ENCODE data around the gene WIPI1.
"Not testable (repeated sequence)": the region's sequence is repeated elsewhere in the genome, so short reads cannot be mapped to it uniquely, and the experiment has no call there.

The WIPI1 gene

DNA sequence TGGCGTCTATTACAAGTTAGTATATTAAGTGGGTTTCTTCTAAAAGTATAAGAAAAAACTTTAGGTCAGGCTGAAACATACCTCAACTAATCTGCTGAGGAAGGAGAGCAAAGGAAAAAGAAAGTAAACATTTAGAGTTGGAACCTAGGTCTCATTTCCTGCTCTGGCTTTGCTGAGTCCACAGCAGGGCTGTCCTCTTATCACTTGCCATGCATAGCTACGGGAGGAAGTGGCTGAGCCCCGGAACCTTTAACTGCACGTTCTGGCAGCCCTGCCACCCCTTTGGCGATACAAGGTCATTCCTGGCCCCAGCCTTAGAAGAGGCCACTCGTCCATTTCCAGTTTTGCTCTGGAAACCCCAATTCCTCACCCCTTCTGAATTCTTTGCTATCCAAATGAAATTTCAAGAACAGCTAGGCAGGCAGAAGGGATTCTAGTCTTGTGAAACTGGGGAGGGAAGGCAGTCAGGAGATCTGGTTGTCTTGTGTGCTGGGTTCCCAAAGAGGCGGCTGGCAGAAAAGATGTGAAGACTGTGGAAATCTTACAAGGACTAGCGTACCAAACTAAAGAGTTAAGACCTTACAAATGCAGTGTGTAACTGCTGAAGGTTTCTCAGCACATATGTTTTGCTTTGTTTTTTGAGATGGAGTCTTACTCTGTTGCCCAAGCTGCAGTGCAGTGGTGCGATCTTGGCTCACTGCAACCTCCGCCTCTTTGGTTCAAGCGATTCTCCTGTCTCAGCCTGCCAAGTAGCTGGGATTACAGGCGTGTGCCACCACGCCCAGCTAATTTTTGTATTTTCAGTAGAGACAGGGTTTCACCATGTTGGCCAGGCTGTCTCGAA is 19.1 kb downstream of the WIPI1 start:
- DNase-seq, result no peak

DNA sequence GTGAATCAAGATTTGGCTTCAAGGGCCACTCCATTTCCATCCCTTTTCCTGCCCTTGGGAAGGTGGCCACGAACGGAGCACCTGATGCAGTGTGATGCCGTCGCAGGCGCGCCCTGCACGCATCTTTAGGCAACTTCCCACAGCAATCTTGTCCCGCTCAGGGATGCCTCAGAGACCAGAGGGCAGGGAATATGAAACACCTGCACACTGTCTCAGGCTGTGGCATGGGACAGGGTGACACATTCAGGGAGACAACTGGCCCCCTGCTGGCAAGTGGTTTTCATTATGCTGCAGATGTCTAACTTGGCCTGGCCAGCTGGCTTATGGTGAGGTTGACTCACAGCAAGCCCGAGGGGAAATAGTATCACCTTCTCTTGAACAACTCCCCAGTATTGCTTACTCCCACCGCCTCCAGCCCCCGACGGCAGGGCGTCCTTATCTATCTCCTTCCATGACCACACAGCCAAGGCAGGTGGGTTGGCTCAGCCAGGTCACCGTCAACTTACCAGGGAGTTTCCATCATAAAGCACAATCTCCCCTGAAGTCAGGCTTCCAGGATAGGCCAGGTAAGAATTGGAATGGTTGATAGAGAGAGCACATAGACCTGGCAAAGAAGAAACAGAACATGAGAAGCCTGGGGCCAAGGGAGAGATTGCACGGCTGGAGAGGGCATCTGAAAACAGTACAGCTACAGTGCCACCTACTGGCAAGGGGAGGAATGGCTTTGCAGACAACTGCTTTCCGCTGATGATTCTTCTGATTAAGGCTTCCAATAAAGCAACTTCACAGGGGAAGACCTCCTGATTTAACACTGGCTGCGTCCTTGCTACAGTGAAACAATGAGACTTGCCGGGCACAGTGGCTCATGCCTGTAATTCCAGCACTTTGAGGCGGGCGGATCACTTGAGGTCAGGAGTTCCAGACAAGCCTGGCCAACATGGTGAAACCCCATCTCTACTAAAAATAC is 21.1 kb downstream of the WIPI1 start:
- peak; percentile 82 for DNase-seq

DNA sequence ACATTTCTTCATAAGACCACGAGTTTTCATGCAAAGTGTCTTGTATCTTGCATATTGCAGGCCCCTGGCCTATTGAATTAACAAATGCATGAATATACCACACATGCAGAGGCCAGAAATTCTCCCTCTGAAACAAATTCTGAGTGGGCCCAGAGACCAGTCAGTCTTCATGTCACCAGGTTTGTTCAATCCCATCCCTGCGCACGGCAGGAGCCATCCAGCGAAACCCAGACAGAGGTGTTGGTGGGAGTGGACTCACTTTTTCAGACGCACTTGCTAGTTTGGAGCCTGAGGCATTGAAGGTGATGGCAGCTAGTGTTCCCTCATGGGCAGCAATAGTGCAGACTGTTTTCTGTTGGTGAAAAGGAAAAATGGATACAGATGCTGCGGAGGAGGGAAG is 21.9 kb downstream of the WIPI1 start:
- DNase-seq, result no peak

DNA sequence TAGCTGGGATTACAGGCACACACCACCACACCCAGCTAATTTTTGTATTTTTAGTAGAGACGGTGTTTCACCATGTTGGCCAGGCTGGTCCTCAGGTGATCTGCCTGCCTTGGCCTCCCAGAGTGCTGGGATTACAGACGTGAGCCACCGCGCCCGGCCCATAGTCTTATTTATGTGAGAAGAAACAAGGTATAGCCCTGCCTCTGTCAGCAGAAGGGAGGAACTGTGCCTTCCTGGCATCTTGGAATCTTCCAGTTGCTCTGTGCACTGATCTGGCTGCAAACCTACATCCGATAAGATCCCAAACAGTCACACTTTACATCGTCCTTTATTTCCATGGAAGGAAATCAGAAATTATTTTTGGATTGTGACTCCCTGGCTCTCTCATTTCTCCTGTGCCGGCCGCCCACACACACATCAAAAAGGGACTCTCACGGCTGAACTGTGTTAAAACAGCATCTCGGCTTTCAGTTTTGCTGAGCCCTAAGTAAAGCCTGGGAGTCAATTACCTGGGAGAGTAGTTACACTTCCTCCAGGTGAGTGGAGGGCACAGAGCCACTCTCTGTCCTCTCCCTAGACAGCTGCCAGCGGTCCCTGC is 23.3 kb downstream of the WIPI1 start:
- DNase-seq, result no peak

DNA sequence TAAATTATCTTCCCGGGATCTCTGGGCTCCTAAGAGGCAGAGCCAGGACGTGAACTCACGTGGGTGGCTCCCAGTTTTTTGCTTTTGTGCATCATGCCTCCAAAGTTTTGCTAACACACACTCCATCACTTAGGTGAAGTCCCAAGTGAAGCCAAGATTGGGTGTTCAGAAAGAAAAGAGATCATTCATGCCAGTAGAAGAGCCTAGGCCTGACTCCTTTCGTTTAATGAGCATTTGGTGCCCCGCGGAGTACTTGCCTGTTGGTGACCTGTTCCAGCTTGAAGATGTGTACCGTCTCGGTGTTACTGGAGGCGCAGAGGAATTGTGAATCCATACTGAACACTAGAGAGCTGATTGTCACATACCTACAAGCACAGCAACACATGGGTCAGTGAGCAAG is 24.1 kb downstream of the WIPI1 start:
- DNase-seq, result no peak

DNA sequence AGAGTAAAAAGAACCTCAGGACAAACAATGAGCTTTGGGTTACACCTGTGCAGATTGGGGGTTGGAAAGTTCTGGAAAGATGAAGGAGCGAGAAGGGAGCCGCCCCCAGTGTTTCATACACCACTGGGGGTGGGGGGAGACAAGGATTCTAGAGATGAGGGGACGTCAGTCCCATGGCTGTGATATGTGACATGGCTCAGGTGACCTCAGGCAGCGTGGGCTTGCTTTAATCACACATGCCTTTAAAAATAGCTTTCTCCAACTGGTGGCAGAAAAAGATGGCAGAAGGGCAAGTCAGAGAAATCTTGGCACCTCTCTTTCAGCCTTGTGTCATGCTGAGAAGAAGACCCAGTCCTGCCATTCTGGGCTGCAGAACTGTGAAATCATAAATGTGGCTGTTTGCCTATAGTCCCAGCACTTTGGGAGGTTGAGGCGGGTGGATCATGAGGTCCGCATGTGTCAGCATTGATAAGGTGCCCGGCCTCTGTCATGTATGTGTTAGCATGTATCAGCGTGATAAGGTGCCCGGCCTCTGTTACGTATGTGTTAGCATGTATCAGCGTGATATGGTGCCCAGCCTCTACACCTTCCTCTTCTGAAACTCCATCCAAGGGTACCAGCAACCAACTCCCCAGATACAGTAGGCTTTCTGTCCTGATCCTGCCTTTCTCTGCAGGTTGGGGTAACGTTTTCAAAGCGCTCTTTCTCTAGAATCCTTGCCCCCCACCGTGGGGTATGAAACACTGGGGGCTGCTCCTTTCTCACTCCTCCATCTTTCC is 25.0 kb downstream of the WIPI1 start:
- no peak for DNase-seq

DNA sequence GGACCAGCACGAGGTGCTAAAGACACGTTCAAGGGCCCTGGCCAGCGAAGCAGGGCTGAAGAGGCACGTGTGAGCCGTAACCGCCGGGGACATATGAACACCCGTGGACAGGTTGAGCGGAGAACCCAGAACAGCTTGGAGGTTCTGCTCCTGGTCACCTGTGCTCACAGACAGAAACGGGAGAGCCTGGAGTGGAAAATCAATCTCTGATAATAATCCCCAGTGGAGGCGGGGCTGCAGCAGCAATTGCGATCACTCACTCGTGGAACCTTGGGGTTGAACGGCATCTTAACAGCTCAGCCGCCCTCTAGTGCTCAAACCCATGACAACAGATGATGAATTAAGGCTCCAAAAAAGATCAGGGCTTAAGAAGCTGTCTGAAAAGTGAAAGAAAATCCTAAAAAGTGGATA is 25.6 kb downstream of the WIPI1 start:
- peak; percentile 59 for DNase-seq

DNA sequence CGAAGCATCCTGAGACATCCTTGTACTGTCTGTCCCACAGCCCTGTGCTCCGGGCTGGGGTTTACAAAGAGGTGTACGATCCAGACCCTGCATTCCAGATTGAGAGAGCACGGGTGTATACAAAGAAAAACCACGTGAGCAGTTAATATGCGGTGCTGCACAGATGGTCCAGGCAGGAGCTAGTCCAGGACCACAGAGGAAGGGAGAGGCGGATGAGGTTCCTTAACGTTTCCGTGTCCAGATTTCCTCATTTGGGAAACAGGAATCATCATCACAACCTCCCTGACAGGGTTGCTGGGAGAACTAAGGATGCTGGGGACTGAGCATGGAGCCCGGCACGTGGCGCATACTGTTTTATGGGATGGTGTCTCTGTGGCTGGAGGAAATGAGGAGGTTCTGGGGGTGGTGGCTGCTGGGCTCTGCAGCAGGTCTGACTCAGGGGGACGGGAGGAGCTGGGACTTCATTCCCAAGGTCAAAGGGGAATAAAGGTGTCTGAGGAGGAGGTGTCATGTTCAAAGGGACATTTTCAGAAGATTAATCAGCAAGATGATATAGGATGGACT is 26.2 kb downstream of the WIPI1 start:
- no peak for DNase-seq

DNA sequence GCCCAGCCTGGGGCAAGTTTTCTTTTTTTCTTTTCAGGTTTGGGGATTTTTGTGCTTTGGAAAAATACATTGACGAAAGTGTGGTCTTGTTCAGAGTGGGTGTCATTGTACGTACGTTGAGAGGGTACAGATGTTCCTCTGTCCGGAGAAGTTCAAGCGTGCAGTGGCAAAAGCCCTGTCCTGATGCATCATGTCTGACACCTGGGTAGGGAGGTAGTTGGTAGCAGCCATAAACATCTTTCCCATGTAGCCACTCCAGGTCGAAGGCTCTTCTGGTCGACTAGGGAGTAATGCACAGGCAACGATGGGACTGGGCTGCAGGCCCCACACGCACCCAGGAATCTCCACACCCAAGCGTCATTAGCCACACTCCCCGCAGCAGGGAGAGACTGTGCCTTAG is 27.4 kb downstream of the WIPI1 start:
- DNase-seq, result no peak

DNA sequence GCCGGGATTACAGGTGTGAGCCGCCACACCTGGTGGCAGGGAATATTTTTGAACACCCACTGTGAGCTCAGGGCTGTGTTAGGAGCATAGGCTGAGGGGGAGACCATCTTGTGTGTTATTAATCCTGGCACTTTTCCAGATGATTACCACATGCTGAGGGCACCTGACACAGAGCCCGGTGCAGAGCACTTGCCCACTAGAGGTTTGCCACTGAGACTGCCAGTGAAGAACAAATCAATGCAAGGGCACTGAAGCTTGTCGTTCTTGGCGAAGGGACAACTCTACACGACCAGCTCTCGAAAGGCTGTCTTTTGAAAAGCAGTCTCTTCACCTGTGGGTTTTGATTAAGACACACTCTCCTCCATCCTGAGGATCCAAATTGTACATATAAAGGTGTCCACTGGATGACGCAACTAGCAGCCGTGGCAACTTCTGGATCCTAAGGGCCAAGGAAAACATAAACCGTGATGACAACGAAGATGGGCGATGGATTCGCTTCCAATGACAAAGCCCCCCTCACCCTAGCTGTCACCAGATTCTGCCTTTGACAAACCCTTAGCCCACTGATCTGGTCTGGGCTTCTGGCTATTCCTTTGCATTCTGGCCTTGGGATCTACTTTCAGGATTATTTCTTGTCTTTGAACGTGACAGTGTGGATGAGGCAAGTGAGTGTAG is 28.7 kb downstream of the WIPI1 start:
- DNase-seq, result peak; percentile 53

DNA sequence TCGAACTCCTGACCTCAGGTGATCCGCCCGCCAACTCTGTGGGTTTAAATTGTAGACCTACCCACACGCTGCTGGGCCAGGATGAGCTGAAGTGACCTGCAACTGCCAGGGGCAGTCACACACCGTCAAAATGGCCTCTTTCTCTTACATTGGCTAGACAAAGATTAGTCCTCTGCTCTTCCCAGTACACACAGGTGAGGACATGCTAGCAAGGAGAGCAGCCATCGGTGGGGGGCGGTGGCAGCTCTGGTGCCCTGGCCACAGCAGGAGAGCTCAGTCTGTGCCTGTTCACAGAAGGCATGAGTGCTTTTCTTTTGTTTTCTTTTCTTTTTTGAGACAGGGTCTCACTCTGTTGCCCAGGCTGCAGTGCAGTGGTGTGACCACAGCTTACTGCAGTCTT is 29.7 kb downstream of the WIPI1 start:
- DNase-seq, result no peak

DNA sequence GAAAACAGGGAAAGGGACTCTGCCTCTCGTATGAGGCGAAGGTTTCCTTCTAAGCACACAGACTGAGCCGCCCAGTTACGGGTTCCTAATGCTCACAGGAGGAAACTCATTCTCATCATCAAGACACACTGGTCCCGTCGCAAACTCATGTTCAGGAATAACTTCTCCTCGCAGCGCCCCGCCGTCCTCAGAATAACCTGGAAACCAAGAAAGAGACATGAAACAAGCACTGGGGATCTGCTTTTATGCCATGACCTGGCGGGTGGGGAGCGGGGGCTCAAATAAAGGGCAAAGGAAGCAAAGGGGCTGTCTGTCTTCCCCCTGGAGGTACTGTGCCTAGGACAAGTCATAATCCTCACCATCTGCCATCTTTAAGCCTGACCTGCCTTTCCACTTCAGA is 31.3 kb downstream of the WIPI1 start:
- DNase-seq, result no peak

DNA sequence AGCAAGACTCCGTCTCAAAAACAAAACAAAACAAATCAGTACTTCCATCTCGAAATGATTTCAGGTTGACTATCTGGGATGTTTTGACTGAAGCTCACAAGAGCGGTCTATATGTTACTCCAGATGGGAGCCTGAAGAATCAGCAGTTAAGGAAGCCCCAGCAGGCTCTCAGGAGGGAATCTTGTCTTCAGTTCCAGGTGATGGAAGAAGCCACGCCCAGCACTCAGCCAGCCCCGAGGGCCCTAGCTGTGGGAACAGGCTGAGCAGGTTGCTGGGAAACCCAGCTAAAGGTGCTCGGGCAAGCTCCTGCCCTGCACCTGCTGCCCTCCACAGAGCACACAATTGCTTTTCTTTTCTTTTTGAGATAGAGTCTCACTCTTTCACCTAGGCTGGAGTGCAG is 32.4 kb downstream of the WIPI1 start:
- peak; percentile 82 for DNase-seq

DNA sequence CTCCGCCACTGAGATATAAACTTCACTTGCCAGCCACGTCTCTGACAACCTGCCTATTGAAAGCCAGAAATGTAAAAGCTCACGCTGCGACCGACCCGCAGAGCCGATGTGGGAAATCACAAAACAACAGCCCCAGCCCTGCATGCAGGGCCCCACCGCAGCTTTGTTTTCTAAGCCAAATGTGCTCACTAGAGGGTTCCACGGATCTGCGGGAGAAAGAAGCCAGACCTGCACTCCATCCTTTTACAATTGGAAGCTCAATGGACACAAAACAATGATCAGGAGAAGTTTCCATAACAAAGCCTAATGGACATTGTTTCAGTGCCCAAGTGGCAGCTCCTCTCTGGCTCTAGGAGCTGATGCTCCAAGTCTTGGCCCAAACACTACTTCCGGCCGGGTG is 33.1 kb downstream of the WIPI1 start:
- no peak for DNase-seq

DNA sequence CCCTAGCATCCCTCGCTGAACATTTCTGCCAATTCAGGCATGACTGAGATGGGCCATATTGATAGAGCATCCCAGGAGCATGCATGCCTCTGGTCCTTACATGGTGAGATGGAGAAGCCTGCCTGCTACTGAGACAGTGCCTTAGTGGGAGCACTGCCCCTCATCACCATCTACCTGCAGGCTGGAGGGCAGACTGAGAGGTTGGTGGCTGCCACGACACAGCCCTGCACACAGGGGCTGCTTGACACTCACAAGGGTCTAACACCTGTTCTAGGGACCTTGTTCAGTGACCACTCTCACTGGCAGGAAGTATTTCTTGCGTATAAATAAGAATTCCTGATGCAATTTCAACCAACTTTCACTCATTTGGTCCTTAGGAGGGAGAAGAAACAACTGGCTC is 34.0 kb downstream of the WIPI1 start:
- no peak for DNase-seq

DNA sequence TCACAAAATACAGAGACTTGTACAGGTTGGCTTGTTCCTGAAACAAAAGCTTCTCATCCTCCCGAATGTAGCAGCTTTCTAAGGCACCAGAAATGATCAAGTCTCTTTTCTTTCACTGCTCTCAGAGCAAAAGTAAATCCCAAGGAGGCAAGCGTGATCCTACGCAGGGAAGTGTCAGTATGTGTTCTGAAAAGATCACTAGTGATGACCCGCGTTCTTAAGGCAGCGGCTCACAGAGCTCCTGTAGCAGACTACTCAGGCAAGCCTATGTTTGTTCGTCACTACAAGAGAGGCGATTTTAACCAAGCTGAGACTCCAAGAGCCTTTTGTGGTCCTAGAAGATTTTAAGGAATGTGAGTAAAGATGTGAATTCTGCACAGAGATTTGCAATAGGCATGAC is 34.5 kb downstream of the WIPI1 start:
- DNase-seq, result no peak

DNA sequence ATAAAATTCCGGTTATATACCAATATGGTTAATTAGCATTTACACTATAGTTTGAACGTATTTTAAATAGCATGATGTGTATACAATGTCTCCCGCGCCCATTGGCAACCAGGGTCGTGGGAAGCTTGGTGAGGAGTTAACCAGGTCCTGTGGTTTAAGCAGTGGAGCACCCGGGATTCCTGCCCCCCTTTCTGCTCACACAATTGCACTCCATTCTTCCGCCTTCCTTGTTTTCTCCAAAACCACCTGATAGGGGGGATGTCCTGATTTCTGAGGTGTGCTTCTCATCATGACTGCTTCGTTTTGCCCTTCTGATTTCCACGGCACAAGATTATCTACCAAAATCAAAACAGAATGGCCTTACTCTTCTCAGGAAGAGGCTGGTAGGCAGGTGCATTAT is 35.8 kb downstream of the WIPI1 start:
- no peak for DNase-seq

DNA sequence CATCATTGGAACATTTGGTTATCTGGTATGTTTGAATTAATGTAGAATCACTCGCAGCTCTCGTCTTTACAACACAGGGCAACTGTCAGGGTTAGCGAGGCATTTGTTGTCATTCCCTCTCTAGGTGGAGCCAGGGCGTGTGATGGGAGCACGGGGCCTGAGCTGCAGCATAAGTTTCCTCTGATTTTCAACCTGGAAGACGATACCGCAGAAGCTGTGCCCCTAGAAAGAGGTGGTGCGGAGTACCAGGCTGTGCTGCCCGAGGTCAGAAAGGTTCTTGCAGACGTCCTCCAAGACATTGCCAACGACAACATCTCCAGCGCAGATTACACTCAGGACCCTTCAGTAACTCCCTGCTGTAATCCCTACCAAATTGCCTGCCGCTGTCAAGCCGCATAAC is 37.2 kb downstream of the WIPI1 start:
- DNase-seq, result no peak

DNA sequence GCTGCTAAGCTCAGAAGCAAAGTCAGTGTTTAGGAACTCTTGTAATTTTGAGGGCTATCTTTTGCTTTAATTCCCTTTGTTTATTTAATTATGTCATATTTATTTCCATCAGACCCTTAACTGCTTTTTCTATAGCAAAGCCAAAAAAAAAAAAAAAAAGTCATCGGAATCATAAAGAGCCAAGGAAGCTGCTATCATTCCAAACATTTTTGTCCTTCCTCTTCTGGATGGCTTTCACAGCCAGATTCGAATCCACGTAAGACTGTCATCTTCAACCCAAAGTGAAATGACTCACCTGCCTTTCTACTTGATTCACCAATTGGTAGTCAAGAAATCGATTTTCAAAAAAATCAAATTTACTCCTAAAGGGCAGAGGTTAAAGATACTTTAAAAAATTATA is 38.4 kb downstream of the WIPI1 start:
- DNase-seq, result no peak

DNA sequence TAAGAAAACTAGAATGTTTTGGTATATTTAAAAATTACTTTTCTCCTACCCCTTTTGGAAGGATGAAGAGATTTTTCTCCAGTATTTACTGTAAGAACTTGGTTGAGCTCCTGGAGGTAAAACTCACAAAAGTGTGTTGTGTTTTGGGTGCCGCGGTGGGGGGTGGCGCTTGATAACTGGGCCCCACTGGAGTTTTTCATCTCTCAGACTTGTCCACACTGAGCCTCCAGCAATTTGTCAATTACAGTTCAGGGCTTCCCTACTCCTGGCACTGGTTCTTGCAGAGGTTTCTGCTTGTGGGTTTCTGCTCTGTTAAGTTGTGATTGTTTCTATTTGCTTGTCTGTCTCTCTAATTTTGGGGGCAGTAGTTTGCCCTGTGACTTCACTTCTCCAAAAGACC is 40.0 kb downstream of the WIPI1 start:
- DNase-seq, result no peak

DNA sequence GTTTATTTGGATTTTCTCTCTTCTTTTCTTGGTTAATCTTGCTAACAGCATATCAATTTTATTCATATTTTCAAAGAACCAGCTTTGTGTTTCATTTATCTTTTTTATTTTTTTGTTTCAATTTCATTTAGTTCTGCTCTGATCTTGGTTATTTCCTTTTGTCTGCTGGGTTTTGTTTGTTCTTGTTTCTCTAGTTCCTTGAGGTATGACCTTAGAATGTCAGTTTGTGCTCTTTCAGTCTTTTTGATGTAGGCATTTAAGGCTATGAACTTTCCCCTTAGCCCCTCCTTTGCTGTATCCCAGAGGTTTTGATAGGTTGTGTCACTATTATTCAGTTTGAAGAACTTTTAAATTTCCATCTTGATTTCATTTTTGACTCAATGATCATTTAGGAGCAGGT is 42.4 kb downstream of the WIPI1 start:
- not testable (repeated sequence) for DNase-seq
